ENCODE results near the gene ITPKB. TPM values are rescaled to one million over a fixed set of nuclear protein-coding genes. Genes with fewer than 3 reads are reported as not detected.
A peak's percentile ranks its signal among the peaks of the same experiment; 100 is the strongest.
"Not testable (repeated sequence)": the region's sequence is repeated elsewhere in the genome, so short reads cannot be mapped to it uniquely, and the experiment has no call there.

The ITPKB gene
- total RNA-seq, 2 experiments from 2014 or later = 40.3 to 40.9 TPM

GRCh38 chr1:226776066-226776465 lies 37.0 kb upstream of the ITPKB start:
- no peaks in the 10 kb centered on the region for H3K4me1 Mint-ChIP-seq (ENCODE audit: low read depth)
- no peak overlapping the region for H3K27ac Mint-ChIP-seq
- CTCF ChIA-PET = interaction anchor here (0.8 to 1.2 kb wide), 2 partner anchors 52 to 666 kb away, joined by 3 to 5 read pairs; no protein-coding TSS in a partner anchor
- intact Hi-C loops (cut with micrococcal nuclease) = no loop called here
- H3K27me3 Mint-ChIP-seq (ENCODE audit: low read depth) = no peaks in the 10 kb centered on the region
- H3K4me3 Mint-ChIP-seq = no peak overlapping the region
- no peaks in the 10 kb centered on the region for H3K9me3 Mint-ChIP-seq
- DNase-seq = no peak
- H3K36me3 Mint-ChIP-seq (ENCODE audit: low read depth) = no peaks in the 10 kb centered on the region

- Mint-ChIP-seq H3K36me3 (ENCODE audit: low read depth) (no peaks in the 10 kb centered on the region), H3K27ac (no peak overlapping the region), H3K9me3 (no peaks in the 10 kb centered on the region), H3K27me3 (ENCODE audit: low read depth) (no peaks in the 10 kb centered on the region), H3K4me3 (no peak overlapping the region), H3K4me1 (ENCODE audit: low read depth) (no peaks in the 10 kb centered on the region)
- no peak for DNase-seq
- CTCF ChIA-PET = no interaction called here
- intact Hi-C loops (cut with micrococcal nuclease) = no loop called here
These were observed 33.5 kb upstream of the ITPKB start for GRCh38 chr1:226772446-226773139.

GRCh38 chr1:226767170-226767569 lies 28.1 kb upstream of the ITPKB start:
- H3K4me3 Mint-ChIP-seq; intact Hi-C loops (cut with micrococcal nuclease); CTCF ChIA-PET; H3K36me3 Mint-ChIP-seq (ENCODE audit: low read depth); H3K9me3 Mint-ChIP-seq; H3K27me3 Mint-ChIP-seq (ENCODE audit: low read depth); DNase-seq; H3K27ac Mint-ChIP-seq: not testable (repeated sequence)
- H3K4me1 Mint-ChIP-seq (ENCODE audit: low read depth) = peaks cover 21% of the 10 kb centered on the region

- no peak overlapping the region for H3K27ac Mint-ChIP-seq
- intact Hi-C loops (cut with micrococcal nuclease) = no loop called here
- DNase-seq = no peak
- H3K4me3 Mint-ChIP-seq = no peak overlapping the region
- H3K4me1 Mint-ChIP-seq (ENCODE audit: low read depth) = peaks cover 21% of the 10 kb centered on the region
- no peaks in the 10 kb centered on the region for H3K36me3 Mint-ChIP-seq (ENCODE audit: low read depth)
- CTCF ChIA-PET = no interaction called here
- H3K9me3 Mint-ChIP-seq = no peaks in the 10 kb centered on the region
- no peaks in the 10 kb centered on the region for H3K27me3 Mint-ChIP-seq (ENCODE audit: low read depth)
These were observed 27.5 kb upstream of the ITPKB start for GRCh38 chr1:226766565-226766964.

- CTCF ChIA-PET = no interaction called here
- no peak overlapping the region for H3K27ac Mint-ChIP-seq
These were observed 25.5 kb upstream of the ITPKB start for GRCh38 chr1:226764533-226764932.

GRCh38 chr1:226763905-226764264 lies 24.8 kb upstream of the ITPKB start:
- peak overlapping the region; percentile 1 for H3K27ac Mint-ChIP-seq
- H3K36me3 Mint-ChIP-seq (ENCODE audit: low read depth) = no peaks in the 10 kb centered on the region
- intact Hi-C loops (cut with micrococcal nuclease) = no loop called here
- no peaks in the 10 kb centered on the region for H3K27me3 Mint-ChIP-seq (ENCODE audit: low read depth)
- CTCF ChIA-PET = interaction anchor here (0.7 kb wide), 1 partner anchor 14 kb away, joined by 3 read pairs; no protein-coding TSS in a partner anchor
- no peaks in the 10 kb centered on the region for H3K9me3 Mint-ChIP-seq
- no peak overlapping the region for H3K4me3 Mint-ChIP-seq
- DNase-seq = peak; percentile 57
- peaks cover 24% of the 10 kb centered on the region for H3K4me1 Mint-ChIP-seq (ENCODE audit: low read depth)

More at GRCh38 chr1:226764533-226764932, 25.5 kb upstream of the ITPKB start:
- no peaks in the 10 kb centered on the region for H3K27me3 Mint-ChIP-seq (ENCODE audit: low read depth)
- DNase-seq = no peak
- H3K9me3 Mint-ChIP-seq = no peaks in the 10 kb centered on the region
- H3K4me1 Mint-ChIP-seq (ENCODE audit: low read depth) = peaks cover 24% of the 10 kb centered on the region
- intact Hi-C loops (cut with micrococcal nuclease) = no loop called here
- H3K36me3 Mint-ChIP-seq (ENCODE audit: low read depth) = no peaks in the 10 kb centered on the region
- H3K4me3 Mint-ChIP-seq = no peak overlapping the region

GRCh38 chr1:226762988-226763904 lies 24.2 kb upstream of the ITPKB start:
- intact Hi-C loops (cut with micrococcal nuclease) = no loop called here
- H3K4me1 Mint-ChIP-seq (ENCODE audit: low read depth) = peaks cover 24% of the 10 kb centered on the region
- H3K27me3 Mint-ChIP-seq (ENCODE audit: low read depth) = no peaks in the 10 kb centered on the region
- DNase-seq = no peak
- H3K4me3 Mint-ChIP-seq = no peak overlapping the region
- H3K36me3 Mint-ChIP-seq (ENCODE audit: low read depth) = no peaks in the 10 kb centered on the region
- H3K9me3 Mint-ChIP-seq = no peaks in the 10 kb centered on the region
- peak overlapping the region; percentile 1 for H3K27ac Mint-ChIP-seq
- CTCF ChIA-PET = interaction anchor here (0.5 to 1.2 kb wide), 5 partner anchors 9 to 79 kb away, joined by 3 to 5 read pairs (median 5); no protein-coding TSS in a partner anchor

- no peaks in the 10 kb centered on the region for H3K27me3 Mint-ChIP-seq (ENCODE audit: low read depth)
- peaks cover 24% of the 10 kb centered on the region for H3K4me1 Mint-ChIP-seq (ENCODE audit: low read depth)
- no peak overlapping the region for H3K4me3 Mint-ChIP-seq
- DNase-seq = no peak
- CTCF ChIA-PET = no interaction called here
- no peaks in the 10 kb centered on the region for H3K9me3 Mint-ChIP-seq
- no peak overlapping the region for H3K27ac Mint-ChIP-seq
- H3K36me3 Mint-ChIP-seq (ENCODE audit: low read depth) = no peaks in the 10 kb centered on the region
- intact Hi-C loops (cut with micrococcal nuclease) = no loop called here
These were observed 23.0 kb upstream of the ITPKB start for GRCh38 chr1:226762055-226762454.

GRCh38 chr1:226761322-226761721 lies 22.2 kb upstream of the ITPKB start:
- no peaks in the 10 kb centered on the region for H3K9me3 Mint-ChIP-seq
- intact Hi-C loops (cut with micrococcal nuclease) = no loop called here
- no peak overlapping the region for H3K4me3 Mint-ChIP-seq
- H3K27me3 Mint-ChIP-seq (ENCODE audit: low read depth) = no peaks in the 10 kb centered on the region
- no peaks in the 10 kb centered on the region for H3K36me3 Mint-ChIP-seq (ENCODE audit: low read depth)
- CTCF ChIA-PET = interaction anchor here (0.7 kb wide), 1 partner anchor 10 kb away, joined by 4 read pairs; no protein-coding TSS in a partner anchor
- peaks cover 24% of the 10 kb centered on the region for H3K4me1 Mint-ChIP-seq (ENCODE audit: low read depth)
- no peak for DNase-seq
- no peak overlapping the region for H3K27ac Mint-ChIP-seq

- H3K4me3 Mint-ChIP-seq = no peak overlapping the region
- intact Hi-C loops (cut with micrococcal nuclease) = loop anchor here (5.0 kb wide), 1 partner anchor 72 kb away; no protein-coding TSS in a partner anchor
- no peaks in the 10 kb centered on the region for H3K36me3 Mint-ChIP-seq (ENCODE audit: low read depth)
- CTCF ChIA-PET = interaction anchor here (0.6 to 1.4 kb wide), 3 partner anchors 36 to 95 kb away, joined by 3 read pairs; no protein-coding TSS in a partner anchor
- peaks cover 22% of the 10 kb centered on the region for H3K4me1 Mint-ChIP-seq (ENCODE audit: low read depth)
- peak; percentile 25 for DNase-seq
- H3K27me3 Mint-ChIP-seq (ENCODE audit: low read depth) = no peaks in the 10 kb centered on the region
- H3K9me3 Mint-ChIP-seq = no peaks in the 10 kb centered on the region
- no peak overlapping the region for H3K27ac Mint-ChIP-seq
These were observed 15.9 kb upstream of the ITPKB start for GRCh38 chr1:226754793-226755533.

GRCh38 chr1:226754097-226754496 lies 15.0 kb upstream of the ITPKB start:
- H3K27ac Mint-ChIP-seq = no peak overlapping the region
- intact Hi-C loops (cut with micrococcal nuclease) = no loop called here
- no peaks in the 10 kb centered on the region for H3K9me3 Mint-ChIP-seq
- no peaks in the 10 kb centered on the region for H3K36me3 Mint-ChIP-seq (ENCODE audit: low read depth)
- no peak for DNase-seq
- H3K4me3 Mint-ChIP-seq = no peak overlapping the region
- no peaks in the 10 kb centered on the region for H3K27me3 Mint-ChIP-seq (ENCODE audit: low read depth)
- CTCF ChIA-PET = interaction anchor here (0.7 kb wide), 1 partner anchor 94 kb away, joined by 3 read pairs; no protein-coding TSS in a partner anchor
- peaks cover 22% of the 10 kb centered on the region for H3K4me1 Mint-ChIP-seq (ENCODE audit: low read depth)

GRCh38 chr1:226751703-226752102 lies 12.6 kb upstream of the ITPKB start:
- Mint-ChIP-seq H3K27me3 (ENCODE audit: low read depth) (no peaks in the 10 kb centered on the region), H3K4me1 (ENCODE audit: low read depth) (peaks cover 23% of the 10 kb centered on the region), H3K27ac (no peak overlapping the region), H3K4me3 (no peak overlapping the region), H3K9me3 (no peaks in the 10 kb centered on the region), H3K36me3 (ENCODE audit: low read depth) (no peaks in the 10 kb centered on the region)
- CTCF ChIA-PET = interaction anchor here (1.3 kb wide), 1 partner anchor 12 kb away, joined by 3 read pairs; the partner anchor contains the start of gene ITPKB
- intact Hi-C loops (cut with micrococcal nuclease) = no loop called here
- DNase-seq = no peak
